Cardiac fibroblast (primary cell): Measurements from ENCODE around the gene PKHD1.

Source experiments
- DNase-seq, 2 donors: peaks; one replicate each; pipeline versions ENCODE4 v3.0.0 to v3.0.0-alpha.2; 2010; ENCODE audit warnings: low read depth in 2 of 2
- H3K4me3 ChIP-seq, 2 donors: replicated peaks in 1 of 2; 1 replicate in 1 of 2; 2 replicates in 1 of 2; pipeline ENCODE4 v1.5.1; 2011; ENCODE audit warnings: low read depth in 2 of 2, low read length in 2 of 2, mild to moderate bottlenecking in 2 of 2, moderate library complexity in 1 of 2
- TF ChIP-seq, protein P1 (sequence below): IDR thresholded peaks from one replicate; pipeline ENCODE4 v1.5.1; 2011; ENCODE audit warnings: low read depth, mild to moderate bottlenecking, low read length, inconsistent platforms

PKHD1 gene

DNA sequence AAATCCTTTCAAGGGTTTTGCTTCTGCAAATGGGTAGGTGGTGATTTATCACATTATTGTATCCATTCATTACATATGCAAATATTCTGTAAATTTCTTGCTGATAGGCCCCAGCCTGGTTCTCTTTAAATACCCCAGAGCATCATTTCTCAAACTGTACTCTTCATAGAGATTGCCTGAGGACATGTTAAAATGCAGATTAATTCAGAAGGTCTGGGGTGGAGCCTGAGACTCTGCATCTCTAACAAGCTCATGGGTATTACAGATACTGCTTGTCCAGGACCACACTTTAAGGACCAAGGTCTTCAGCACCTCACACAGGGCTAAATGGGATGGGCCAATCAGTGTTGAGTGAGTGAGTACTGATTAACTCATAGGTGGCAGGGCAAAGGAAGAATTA is 46.3 kb downstream of the PKHD1 start:
- TF ChIP-seq, protein P1, sequence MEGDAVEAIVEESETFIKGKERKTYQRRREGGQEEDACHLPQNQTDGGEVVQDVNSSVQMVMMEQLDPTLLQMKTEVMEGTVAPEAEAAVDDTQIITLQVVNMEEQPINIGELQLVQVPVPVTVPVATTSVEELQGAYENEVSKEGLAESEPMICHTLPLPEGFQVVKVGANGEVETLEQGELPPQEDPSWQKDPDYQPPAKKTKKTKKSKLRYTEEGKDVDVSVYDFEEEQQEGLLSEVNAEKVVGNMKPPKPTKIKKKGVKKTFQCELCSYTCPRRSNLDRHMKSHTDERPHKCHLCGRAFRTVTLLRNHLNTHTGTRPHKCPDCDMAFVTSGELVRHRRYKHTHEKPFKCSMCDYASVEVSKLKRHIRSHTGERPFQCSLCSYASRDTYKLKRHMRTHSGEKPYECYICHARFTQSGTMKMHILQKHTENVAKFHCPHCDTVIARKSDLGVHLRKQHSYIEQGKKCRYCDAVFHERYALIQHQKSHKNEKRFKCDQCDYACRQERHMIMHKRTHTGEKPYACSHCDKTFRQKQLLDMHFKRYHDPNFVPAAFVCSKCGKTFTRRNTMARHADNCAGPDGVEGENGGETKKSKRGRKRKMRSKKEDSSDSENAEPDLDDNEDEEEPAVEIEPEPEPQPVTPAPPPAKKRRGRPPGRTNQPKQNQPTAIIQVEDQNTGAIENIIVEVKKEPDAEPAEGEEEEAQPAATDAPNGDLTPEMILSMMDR: no peak
- H3K4me3 ChIP-seq: no peak overlapping the region
- no peak for DNase-seq

DNA sequence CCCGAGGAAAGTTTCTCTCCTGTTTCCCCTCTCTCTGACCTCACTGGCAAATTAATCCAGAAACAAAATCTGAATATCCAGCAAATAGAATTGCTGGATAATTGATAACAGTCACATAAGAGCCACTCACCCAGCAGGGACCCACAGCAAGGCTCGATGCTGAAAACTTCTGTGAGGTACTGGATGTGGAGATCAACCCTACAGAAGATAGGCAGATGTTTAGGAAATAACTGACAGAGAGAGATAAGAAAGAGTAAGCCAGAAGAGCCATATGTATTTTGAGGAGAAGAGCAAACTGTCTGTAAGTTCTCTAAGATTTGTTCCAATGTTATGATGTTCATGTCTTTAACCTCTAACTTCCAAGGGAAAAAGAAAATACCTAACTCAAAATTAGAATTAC is 59.7 kb downstream of the PKHD1 start:
- TF ChIP-seq, protein P1: no peak
- no peak for DNase-seq
- no peak overlapping the region for H3K4me3 ChIP-seq

DNA sequence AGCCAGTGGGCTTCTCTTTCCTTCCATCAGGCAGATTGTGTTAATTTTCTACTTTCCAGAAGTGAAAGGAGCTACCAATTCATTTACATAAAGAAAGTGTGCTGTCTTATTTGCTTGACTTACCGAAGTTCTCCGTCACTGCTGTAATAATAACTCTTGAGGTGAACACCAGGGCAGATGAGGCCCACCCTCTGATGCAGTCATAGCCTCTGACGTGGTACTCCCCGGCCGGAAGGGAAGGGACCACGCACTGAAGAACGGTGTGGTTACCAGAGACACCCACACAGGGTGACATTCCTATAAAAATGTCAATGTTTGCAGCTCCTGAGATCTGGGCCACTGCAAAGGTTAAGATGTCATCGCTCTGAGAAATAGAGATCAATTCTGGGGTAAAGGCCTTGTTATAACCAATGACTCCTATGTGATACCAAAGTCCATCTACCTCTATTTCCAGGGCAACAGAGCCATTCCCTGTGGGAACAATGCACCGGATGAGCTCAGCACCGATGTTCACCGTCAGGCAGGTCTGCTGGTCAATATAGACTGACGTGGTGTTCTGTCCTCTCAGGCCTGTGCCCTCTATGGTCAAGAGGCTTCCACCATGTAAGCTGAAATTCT is 62.9 kb downstream of the PKHD1 start:
- TF ChIP-seq, protein P1: no peak
- no peak for DNase-seq
- no peak overlapping the region for H3K4me3 ChIP-seq

DNA sequence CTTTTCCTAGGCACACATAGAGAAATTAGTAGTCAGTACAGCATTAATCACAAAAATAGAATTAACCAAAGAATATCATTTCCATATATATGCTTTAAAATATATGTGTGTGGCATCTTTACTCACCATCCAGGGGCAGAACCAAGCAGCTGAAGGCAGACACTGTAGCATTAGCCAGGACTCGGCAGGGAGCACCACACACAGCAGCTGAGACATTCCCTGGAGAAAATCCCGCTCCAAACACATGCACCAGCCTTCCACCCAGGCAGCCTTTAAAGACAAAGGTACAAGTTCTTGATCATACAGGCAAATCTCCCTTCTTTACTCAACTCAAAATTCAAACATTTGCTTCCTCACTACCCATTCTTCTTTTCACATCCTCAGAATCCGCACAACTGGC is 64.7 kb downstream of the PKHD1 start:
- no peak overlapping the region for H3K4me3 ChIP-seq
- DNase-seq: no peak
- TF ChIP-seq, protein P1: no peak

DNA sequence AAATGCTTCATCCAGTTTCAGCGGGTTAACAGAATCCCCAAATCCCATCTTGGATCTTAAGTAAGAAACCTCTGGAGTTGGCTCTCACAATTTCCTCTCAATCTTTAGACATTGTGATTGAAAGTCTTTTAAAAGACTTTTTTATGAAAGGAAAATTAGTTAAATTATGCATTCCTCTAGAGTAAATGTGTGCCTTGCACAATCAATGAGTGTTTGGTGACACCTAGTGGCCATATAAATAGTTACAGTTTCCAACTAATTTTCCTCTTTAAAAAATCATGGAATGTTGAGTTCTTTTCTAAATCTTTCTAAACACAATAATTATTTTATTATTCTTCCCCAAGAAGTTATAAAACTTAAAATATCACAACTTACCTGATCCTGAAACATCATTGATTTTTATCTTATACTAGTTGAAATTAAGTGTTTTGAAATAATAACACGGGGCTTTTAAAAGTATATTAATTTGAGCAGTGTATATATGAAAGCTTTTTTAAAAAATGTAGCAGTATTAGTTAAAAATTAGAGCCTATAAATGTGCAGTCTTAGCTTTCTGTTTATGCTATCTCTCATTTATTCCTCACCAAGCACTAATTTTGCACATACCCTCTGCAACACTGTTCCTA is 66.4 kb downstream of the PKHD1 start:
- no peak overlapping the region for H3K4me3 ChIP-seq
- TF ChIP-seq, protein P1: peak; percentile 38
- peak; percentile 41 to 55 for DNase-seq

DNA sequence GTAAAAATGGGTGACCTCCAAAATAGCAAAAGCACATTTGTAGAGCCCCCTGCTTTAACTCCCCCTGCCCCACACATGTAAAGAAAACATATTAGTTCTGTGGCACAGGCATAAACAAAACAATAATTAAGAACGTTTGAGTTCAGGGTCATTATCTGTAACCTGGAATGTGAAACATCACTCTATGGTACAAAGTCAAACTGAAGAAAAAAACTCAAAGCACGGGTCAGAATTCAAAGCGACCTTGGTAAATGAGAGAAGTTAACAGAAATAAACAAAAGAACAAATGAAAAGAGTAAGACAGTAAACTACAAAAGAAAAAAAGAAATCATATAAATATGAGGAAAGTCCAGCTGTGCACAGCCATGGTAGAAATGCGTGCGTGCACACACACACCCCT is 67.5 kb downstream of the PKHD1 start:
- H3K4me3 ChIP-seq: no peak overlapping the region
- TF ChIP-seq, protein P1: no peak
- no peak for DNase-seq
